HepG2 (cell line): Measurements from ENCODE around the gene CCRL2. TPM values are rescaled to one million over a fixed set of nuclear protein-coding genes. Genes with fewer than 3 reads are reported as not detected.

Source experiments
- ATAC-seq: fragments of 200-7000 bp; cut with Tn5 transposase; 3 replicates; pipeline ENCODE4 v1.9.1; 2020; ENCODE audit warnings: mild to moderate bottlenecking, moderate library complexity
- BruUV-seq: library from RNA; stranded (reverse); fragments of 400-500 nt; replicated peaks from 2 replicates; lab custom pipeline; 2021; lab: Mats Ljungman, UMichigan
- CTCF ChIA-PET: fragments of 300-600 bp; formaldehyde crosslinking; extraction: SDS; loops from one replicate; lab custom pipeline; 2021; ENCODE audit warnings: low total read pairs, inconsistent platforms, low intra/inter-chr PET ratio; lab: Yijun Ruan, JAX
- POLR2A ChIA-PET: fragments of 350-600 bp; sonication (Branson Sonifier 250); formaldehyde crosslinking; loops from one replicate; lab custom pipeline; 2020; ENCODE audit warnings: antibody characterized with exemption, inconsistent platforms; lab: Yijun Ruan, JAX
- DNase-seq: peaks from one replicate; pipeline ENCODE4 v3.0.0-alpha.2; 2015; ENCODE audit warnings: low spot score
- FAIRE-seq: peaks from 3 replicates; lab custom pipeline; 2011; peaks lifted over from hg19 to GRCh38; lab: Jason Lieb, UNC
- H2AFZ ChIP-seq: one replicate; pipeline ENCODE4 v1.6.1; 2011; ENCODE audit warnings: low read length, inconsistent platforms
- H3K27ac ChIP-seq: fragments of 300-600 bp; 3 replicates; pipeline ENCODE4 v1.8.0; 2011; ENCODE audit warnings: mixed run types, mild to moderate bottlenecking, mixed read lengths, low read length, inconsistent platforms; ENCODE audit not compliant: insufficient read depth; ENCODE audit errors: extremely low read length
- H3K27me3 ChIP-seq, 2 experiments: fragments of 200-600 bp in 1 of 2; 2 replicates in 1 of 2; 3 replicates in 1 of 2; pipeline versions ENCODE4 v1.6.0 to v1.8.0; 2011; ENCODE audit warnings: low read length in 2 of 2, mild to moderate bottlenecking in 2 of 2, moderate library complexity in 2 of 2, inconsistent platforms in 1 of 2; ENCODE audit not compliant: insufficient read depth in 2 of 2, control insufficient read depth in 1 of 2
- H3K36me3 ChIP-seq, 2 experiments: fragments of 200-600 bp in 1 of 2; replicated peaks in 1 of 2; 2 replicates in 1 of 2; 3 replicates in 1 of 2; pipeline versions ENCODE4 v1.5.1 to v1.8.0; 2011; ENCODE audit warnings: low read length in 2 of 2, inconsistent platforms in 1 of 2; ENCODE audit not compliant: insufficient read depth in 2 of 2, control insufficient read depth in 1 of 2
- H3K4me1 ChIP-seq: 2 replicates; pipeline ENCODE4 v1.5.1; 2012; ENCODE audit warnings: low read length, inconsistent platforms; ENCODE audit not compliant: insufficient read depth
- H3K4me2 ChIP-seq: 2 replicates; pipeline ENCODE4 v1.6.0; 2011; ENCODE audit warnings: low read depth, low read length, inconsistent platforms
- H3K4me3 ChIP-seq, 3 experiments: fragments of 200-600 bp in 1 of 3; sonication (generic), shearing (Covaris generic) in 1 of 3; replicated peaks in 1 of 3; 2 replicates each; pipeline ENCODE4 v1.5.1; 2011 to 2016; ENCODE audit warnings: low read length in 3 of 3, inconsistent platforms in 2 of 3, low read depth in 2 of 3, mild to moderate bottlenecking in 2 of 3, control low read depth in 1 of 3, mixed read lengths in 1 of 3; ENCODE audit not compliant: insufficient read depth in 1 of 3
- H3K79me2 ChIP-seq: one replicate; pipeline ENCODE4 v1.6.1; 2011; ENCODE audit warnings: low read length, inconsistent platforms; ENCODE audit not compliant: insufficient read depth
- H3K9ac ChIP-seq: 2 replicates; pipeline ENCODE4 v1.6.0; 2011; ENCODE audit warnings: mild to moderate bottlenecking, low read depth, low read length, inconsistent platforms; ENCODE audit not compliant: insufficient read depth
- H3K9me3 ChIP-seq: 2 replicates; pipeline ENCODE4 v1.5.1; 2012; ENCODE audit warnings: mild to moderate bottlenecking, low read length
- H4K20me1 ChIP-seq: 2 replicates; pipeline ENCODE4 v1.6.0; 2011; ENCODE audit warnings: inconsistent platforms, mild to moderate bottlenecking, low read length, moderate library complexity; ENCODE audit not compliant: insufficient read depth
- AHR ChIP-seq: IDR thresholded peaks from 2 replicates; pipeline ENCODE4 v1.6.1; 2018; ENCODE audit warnings: missing genetic modification reagents, missing compliant biosample characterization
- ATF1 ChIP-seq: IDR thresholded peaks from 2 replicates; pipeline ENCODE4 v1.6.1; 2016; ENCODE audit warnings: mild to moderate bottlenecking, control low read depth
- FOXJ3 ChIP-seq: sonication (generic); formaldehyde crosslinking; IDR thresholded peaks from 2 replicates; pipeline ENCODE4 v1.4.0; 2020; ENCODE audit warnings: missing genetic modification reagents, mild to moderate bottlenecking, borderline replicate concordance
- RFX3 ChIP-seq: IDR thresholded peaks from 2 replicates; pipeline ENCODE4 v1.6.1; 2016; ENCODE audit warnings: missing biosample characterization, missing genetic modification reagents
- RFXANK ChIP-seq: IDR thresholded peaks from 2 replicates; pipeline ENCODE4 v1.6.1; 2016
- SCMH1 ChIP-seq: sonication (generic); formaldehyde crosslinking; IDR thresholded peaks from 2 replicates; pipeline ENCODE4 v1.9.0; 2021; ENCODE audit warnings: missing genetic modification reagents, mild to moderate bottlenecking, borderline replicate concordance
- SMAD3 ChIP-seq: sonication (generic); formaldehyde crosslinking; IDR thresholded peaks from 2 replicates; pipeline ENCODE4 v1.4.0; 2020; ENCODE audit warnings: missing genetic modification reagents
- U2AF1 ChIP-seq: fragments of 200-400 bp; formaldehyde crosslinking; optimal IDR thresholded peaks from 2 replicates; pipeline ENCODE3; 2017; ENCODE audit warnings: mild to moderate bottlenecking, low read depth, low read length
- ZMYM4 ChIP-seq: sonication (generic); formaldehyde crosslinking; IDR thresholded peaks from 2 replicates; pipeline ENCODE4 v1.8.1; 2023; ENCODE audit warnings: mild to moderate bottlenecking, missing genetic modification reagents
- ZNF20 ChIP-seq: sonication (generic); formaldehyde crosslinking; IDR thresholded peaks from 2 replicates; pipeline ENCODE4 v1.4.0; 2020; ENCODE audit warnings: mild to moderate bottlenecking, moderate library complexity, missing genetic modification reagents
- ZNF260 ChIP-seq: sonication (generic); formaldehyde crosslinking; IDR thresholded peaks from 2 replicates; pipeline ENCODE4 v1.4.0; 2020; ENCODE audit warnings: missing genetic modification reagents, low read depth, mild to moderate bottlenecking, borderline replicate concordance
- ZNF451 ChIP-seq: sonication (generic); formaldehyde crosslinking; IDR thresholded peaks from 2 replicates; pipeline ENCODE4 v1.5.0; 2020; ENCODE audit warnings: mild to moderate bottlenecking, missing genetic modification reagents
- WGBS: methylation state at CpG from one replicate; pipeline ENCODE4 v1.1.6; 2017; ENCODE audit warnings: low lambda C conversion rate; 5-methylcytosine and 5-hydroxymethylcytosine counted together
- in situ Hi-C: cut with HindIII; loops from 2 replicates; pipeline ENCODE4 v1.10.0; 2017; ENCODE audit warnings: low pct_unique_long_range_greater_than_20kb; ENCODE audit not compliant: extremely low pct_ligation_motif_present
- intact Hi-C: fragments of 100-400 bp; cut with micrococcal nuclease; formaldehyde crosslinking; loops from one replicate; pipeline ENCODE4 v1.10.0; 2022; ENCODE audit not compliant: unreplicated experiment
- polyA plus RNA-seq, 8 experiments: library from polyadenylated mRNA; depleted of rRNA in 3 of 8; stranded (reverse) in 7 of 8; unstranded in 1 of 8; fragments of >200 nt; fragmentation: Illumina TruSeq in 4 of 8; extraction: Trizol in 4 of 8; gene quantifications; 2 replicates each; pipeline versions ENCODE4 v1.2.1 to v1.2.3, GENCODE V29; 2011 to 2016; ENCODE audit warnings: low read depth in 4 of 8, missing spikeins in 1 of 8, mixed read lengths in 1 of 8; ENCODE audit not compliant: insufficient read depth in 1 of 8
- total RNA-seq, 5 experiments: library from RNA; depleted of rRNA; stranded (reverse); fragments of >200 nt; fragmentation: Illumina TruSeq; extraction: Trizol; gene quantifications; 2 replicates each; pipeline ENCODE4 v1.2.3, GENCODE V29; 2016; ENCODE audit warnings: low read depth in 1 of 5
- TF ChIP-seq, protein P1 (sequence below): sonication (generic); formaldehyde crosslinking; IDR thresholded peaks from 2 replicates; pipeline ENCODE4 v1.8.0; 2023; ENCODE audit warnings: mild to moderate bottlenecking, missing genetic modification reagents

Gene CCRL2
- total and polyA plus RNA-seq, 2 of the 13 experiments (the other 11 are each of a cell fraction or from before 2014, with no cell fraction given) = not detected

DNA sequence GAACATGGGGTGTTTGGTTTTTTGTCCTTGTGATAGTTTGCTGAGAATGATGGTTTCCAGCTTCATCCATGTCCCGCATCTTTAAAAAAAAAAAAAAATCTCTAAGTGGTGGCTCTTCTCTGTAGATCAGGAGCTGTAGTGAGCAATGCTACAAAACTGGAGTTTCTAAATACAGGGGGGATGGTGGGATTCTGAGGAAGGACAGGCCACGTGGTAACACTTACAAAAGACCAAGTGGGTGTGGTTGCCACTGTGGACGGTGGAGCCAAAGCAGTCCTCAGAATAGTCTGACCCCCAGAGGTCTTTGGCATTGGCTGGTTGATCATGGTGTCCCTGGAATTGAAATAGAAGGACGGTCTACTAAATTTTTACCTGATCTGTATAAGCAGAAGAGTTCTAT is 7.7 kb downstream of the CCRL2 start:
- intact Hi-C loops = no loop called here
- H3K27me3 ChIP-seq = peaks cover 1 to 9% of the 10 kb centered on the region in 2 experiments; a peak in 2 of 5 replicates
- TF ChIP-seq RFX3 (CRISPR knock-in tag) (no peak), ATF1 (CRISPR knock-in tag) (no peak), ZNF20 (CRISPR knock-in tag) (no peak), SCMH1 (CRISPR knock-in tag) (no peak)
- WGBS = 47% methylated on average over 4 of the region's 4 CpGs
- ATAC-seq (no peak), FAIRE-seq (no peak), DNase-seq (no peak)
- H3K36me3 ChIP-seq = no peaks in the 10 kb centered on the region
- H3K4me3 ChIP-seq = no peak overlapping the region
- no peak overlapping the region for H3K4me2 ChIP-seq
- no peak overlapping the region for H3K9ac ChIP-seq
- H4K20me1 ChIP-seq = no peaks in the 10 kb centered on the region
- CTCF ChIA-PET = no interaction called here
- in situ Hi-C loops = no loop called here
- H3K4me1 ChIP-seq = no peaks in the 10 kb centered on the region
- no peaks in the 10 kb centered on the region for H3K79me2 ChIP-seq
- H2AFZ ChIP-seq = no peak overlapping the region
- H3K9me3 ChIP-seq = no peaks in the 10 kb centered on the region
- POLR2A ChIA-PET = no interaction called here
- H3K27ac ChIP-seq = no peak overlapping the region
- no TSS peak for BruUV-seq

DNA sequence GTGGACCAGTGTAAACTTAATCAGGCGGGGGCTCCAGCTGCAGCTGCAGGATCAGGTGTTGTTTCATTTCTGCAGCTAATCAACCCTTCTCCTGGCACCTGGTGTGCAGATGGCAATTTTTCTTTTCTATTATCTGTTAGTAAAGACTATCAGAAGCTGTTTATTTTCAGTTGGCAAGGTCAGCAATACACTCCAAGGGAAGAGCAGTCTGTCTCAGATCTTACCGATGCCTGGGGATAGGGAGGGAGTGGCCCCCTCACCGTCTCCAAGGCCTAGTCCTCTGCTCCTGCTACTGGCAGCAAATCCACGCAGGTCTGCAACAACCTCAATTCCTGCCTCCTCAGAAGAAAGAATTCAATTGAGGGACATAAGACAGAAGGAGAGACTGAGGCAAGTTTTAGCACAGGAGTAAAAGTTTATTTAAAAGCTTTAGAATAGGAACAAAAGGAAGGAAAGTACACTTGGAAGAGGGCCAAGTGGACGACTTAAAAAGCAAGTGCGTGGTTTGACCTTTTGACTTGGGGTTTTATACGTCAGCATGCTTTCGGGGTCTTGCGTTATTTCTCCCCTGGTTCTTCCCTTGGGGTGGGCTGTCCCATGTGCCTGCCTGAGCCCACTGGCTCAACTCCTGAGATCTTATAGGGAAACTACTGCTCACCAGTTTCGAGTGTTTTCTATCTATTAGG is 9.2 kb downstream of the CCRL2 start:
- no TSS peak for BruUV-seq
- POLR2A ChIA-PET = no interaction called here
- ATAC-seq (no peak), DNase-seq (no peak), FAIRE-seq (no peak)
- no peaks in the 10 kb centered on the region for H3K36me3 ChIP-seq
- in situ Hi-C loops = no loop called here
- H4K20me1 ChIP-seq = no peaks in the 10 kb centered on the region
- no peaks in the 10 kb centered on the region for H3K79me2 ChIP-seq
- no peak overlapping the region for H3K4me2 ChIP-seq
- H3K9me3 ChIP-seq = no peaks in the 10 kb centered on the region
- intact Hi-C loops = no loop called here
- CTCF ChIA-PET = no interaction called here
- TF ChIP-seq RFXANK (CRISPR knock-in tag) = no peak
- TF ChIP-seq AHR = no peak
- no peak for TF ChIP-seq ZNF260 (CRISPR knock-in tag)
- TF ChIP-seq, protein P1, sequence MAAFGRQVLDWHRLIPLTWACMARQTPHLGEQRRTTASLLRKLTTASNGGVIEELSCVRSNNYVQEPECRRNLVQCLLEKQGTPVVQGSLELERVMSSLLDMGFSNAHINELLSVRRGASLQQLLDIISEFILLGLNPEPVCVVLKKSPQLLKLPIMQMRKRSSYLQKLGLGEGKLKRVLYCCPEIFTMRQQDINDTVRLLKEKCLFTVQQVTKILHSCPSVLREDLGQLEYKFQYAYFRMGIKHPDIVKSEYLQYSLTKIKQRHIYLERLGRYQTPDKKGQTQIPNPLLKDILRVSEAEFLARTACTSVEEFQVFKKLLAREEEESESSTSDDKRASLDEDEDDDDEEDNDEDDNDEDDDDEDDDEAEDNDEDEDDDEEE (CRISPR knock-in tag) = no peak
- no peak for TF ChIP-seq U2AF1
- no peak for TF ChIP-seq ZNF451 (CRISPR knock-in tag)
- TF ChIP-seq ZMYM4 (CRISPR knock-in tag) = no peak
- TF ChIP-seq FOXJ3 (CRISPR knock-in tag) = no peak
- TF ChIP-seq SMAD3 = no peak
- TF ChIP-seq ZNF20 (CRISPR knock-in tag) = no peak
- no peak overlapping the region for H2AFZ ChIP-seq
- no peak overlapping the region for H3K9ac ChIP-seq
- H3K4me1 ChIP-seq = no peaks in the 10 kb centered on the region
- no peak overlapping the region for H3K4me3 ChIP-seq
- 12% methylated on average over 10 of the region's 10 CpGs for WGBS
- H3K27ac ChIP-seq = no peak overlapping the region
- H3K27me3 ChIP-seq = peaks cover 1 to 5% of the 10 kb centered on the region in 2 experiments; a peak in 2 of 5 replicates
